ENCODE results near the gene LEFTY2.
A peak's percentile ranks its signal among the peaks of the same experiment; 100 is the strongest.
"Not testable (repeated sequence)": the region's sequence is repeated elsewhere in the genome, so short reads cannot be mapped to it uniquely, and the experiment has no call there.

Gene LEFTY2

GRCh38 chr1:225899044-225899925 lies 41.7 kb downstream of the LEFTY2 start:
- DNase-seq (ENCODE audit: low spot score) = no peak

DNA sequence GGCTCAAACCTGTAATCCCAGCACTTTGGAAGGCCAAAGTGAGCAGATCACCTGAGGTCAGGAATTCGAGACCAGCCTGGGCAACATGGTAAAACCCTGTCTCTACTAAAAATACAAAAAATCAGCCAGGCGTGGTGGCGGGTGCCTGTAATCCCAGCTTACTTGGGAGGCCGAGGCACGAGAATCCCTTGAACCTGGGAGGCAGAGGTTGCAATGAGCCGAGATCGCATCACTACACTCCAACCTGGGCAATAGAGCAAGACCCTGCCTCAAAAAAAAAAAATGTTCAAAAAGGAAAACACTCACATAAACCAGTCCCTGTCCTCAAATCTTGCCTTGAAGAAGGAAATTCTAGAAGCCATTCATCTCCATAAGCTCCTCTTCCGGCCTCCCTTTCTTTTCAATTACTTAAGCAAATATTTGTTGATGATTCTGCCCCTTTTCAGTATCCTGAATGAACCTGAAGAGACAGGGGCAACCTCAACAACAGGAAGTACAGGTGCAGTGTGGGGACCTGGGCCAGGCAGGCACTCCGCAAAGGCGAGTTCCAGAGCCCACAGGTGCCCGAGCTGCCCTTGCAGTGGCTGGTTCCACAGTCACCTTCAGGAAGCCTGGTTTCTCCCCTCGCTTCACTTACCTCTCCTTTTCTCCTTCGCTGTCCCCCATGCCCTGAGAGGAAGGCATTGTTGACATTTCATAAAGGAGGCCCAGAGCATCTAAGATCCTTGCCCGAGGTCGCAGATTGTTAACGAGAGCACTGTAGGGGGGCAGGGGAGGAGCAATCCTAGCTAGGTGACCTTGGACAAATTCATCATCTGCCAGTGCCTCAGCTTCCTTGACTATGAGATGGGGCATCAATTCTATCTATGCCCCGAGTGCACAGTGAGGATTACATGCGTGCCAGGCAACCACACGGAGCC lies 43.2 kb downstream of the LEFTY2 start:
- DNase-seq (ENCODE audit: low spot score) = peak; percentile 27

DNA sequence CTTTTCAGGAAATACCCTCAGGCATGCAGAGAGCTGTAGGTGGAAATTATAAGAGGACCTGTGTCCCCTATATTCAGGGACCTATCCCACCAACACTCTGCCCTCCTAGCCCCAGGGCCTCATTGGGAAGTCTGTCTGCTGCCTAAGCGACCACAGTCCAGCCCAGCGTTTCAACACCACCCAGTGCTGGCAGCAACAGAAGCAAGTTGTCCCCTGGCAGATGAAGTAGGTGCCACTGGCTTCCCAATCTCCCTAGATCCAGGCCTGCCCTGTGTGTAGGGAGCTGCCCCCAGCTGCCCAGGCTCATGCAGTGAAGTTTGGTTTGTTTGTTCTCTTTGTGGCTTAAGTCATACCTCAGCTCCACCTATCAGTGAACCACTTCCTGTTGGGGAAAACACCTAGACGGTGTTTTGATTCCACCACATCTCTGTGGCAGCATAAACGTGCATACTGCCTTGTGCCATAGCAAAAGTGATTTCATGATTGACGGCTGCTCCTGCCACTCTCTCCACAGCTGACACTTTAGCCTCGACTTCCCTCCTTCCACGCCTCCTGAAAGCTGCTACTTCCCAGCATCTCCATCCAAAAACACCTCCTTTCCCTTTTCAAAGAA lies 44.0 kb downstream of the LEFTY2 start:
- DNase-seq (ENCODE audit: low spot score) = peak; percentile 87

GRCh38 chr1:225896494-225896893 lies 44.5 kb downstream of the LEFTY2 start:
- DNase-seq (ENCODE audit: low spot score) = no peak

DNA sequence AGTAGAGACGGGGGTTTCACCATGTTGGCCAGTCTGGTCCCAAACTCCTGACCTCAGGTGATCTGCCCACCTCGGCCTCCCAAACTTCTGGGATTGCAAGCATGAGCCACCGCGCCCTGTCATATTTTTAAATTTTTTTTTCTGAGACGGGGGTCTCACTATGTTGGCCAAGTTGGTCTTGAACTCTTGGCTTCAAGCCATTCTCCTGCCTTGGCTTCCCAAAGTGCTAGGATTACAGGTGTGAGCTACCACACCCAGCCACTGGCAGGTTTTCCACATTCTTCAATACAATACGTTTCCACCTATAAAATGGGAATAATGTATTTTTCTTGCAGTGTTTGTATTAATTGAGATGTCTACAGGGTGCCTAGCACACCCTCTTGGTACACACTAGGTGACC lies 48.7 kb downstream of the LEFTY2 start:
- no peak for DNase-seq (ENCODE audit: low spot score)

GRCh38 chr1:225891229-225891972 lies 49.6 kb downstream of the LEFTY2 start:
- DNase-seq (ENCODE audit: low spot score) = no peak

- no peak for DNase-seq (ENCODE audit: low spot score)
Measured at GRCh38 chr1:225890346-225891228, 50.4 kb downstream of the LEFTY2 start.

DNA sequence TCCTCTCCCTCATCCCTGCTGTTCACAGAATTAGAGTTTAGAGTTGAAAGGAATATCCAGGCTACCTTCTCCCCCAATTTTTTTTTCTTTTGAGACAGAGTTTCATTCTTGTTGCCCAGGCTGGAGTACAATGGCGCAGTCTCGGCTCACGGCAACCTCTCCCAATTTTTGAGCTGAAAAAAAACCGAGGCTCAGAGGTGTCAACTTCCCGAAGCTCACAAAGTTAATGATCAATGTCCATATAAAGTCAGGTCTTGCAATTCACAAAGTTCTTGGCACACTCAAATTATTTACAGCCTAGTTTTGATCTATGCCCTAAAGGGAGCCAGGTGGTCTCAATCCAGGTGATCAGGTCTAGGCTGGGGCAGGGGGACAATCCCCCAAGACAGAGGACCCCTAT lies 51.3 kb downstream of the LEFTY2 start:
- no peak for DNase-seq (ENCODE audit: low spot score)

DNA sequence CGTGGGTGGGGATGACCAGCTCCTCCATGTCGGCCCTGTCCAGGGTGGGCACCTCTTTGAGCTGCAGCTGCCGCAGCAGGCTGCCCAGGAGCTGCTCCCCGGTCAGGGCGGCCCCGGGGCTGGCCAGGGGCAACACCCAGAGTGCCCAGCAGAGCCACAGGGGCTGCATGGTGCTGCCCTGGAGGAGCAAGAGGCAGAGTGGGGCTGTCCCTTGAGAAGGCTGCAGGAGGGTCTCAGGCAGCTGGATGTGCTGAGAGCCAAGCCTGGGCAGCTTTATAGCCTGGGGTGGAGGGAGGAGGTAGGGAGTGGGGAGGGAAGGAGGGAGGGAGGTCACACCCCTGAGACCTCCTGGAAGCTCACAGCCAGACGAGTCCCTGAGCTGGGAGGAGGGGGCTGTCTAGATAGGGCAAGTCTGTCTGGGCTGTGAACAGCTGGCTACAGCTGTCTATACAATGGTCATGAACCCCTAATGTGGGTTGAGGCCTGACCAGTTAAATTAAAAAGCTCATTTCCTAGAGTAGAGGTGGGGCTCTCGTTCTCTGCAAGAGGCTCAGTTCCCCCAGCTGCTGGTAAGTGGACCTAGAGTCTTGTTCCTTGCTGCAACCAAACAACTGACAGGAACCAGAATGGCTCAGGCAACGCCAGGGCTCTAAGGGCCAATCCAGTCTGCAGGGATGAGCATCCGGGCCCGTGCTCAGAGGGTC lies 52.0 kb downstream of the LEFTY2 start, which contains the start of gene LEFTY1:
Gene LEFTY1, minus strand, starts transcription at position 249 of the 704 bp plus-strand sequence. Its CDS starts 80 bp downstream, at position 169.
- no peak for DNase-seq (ENCODE audit: low spot score)

DNA sequence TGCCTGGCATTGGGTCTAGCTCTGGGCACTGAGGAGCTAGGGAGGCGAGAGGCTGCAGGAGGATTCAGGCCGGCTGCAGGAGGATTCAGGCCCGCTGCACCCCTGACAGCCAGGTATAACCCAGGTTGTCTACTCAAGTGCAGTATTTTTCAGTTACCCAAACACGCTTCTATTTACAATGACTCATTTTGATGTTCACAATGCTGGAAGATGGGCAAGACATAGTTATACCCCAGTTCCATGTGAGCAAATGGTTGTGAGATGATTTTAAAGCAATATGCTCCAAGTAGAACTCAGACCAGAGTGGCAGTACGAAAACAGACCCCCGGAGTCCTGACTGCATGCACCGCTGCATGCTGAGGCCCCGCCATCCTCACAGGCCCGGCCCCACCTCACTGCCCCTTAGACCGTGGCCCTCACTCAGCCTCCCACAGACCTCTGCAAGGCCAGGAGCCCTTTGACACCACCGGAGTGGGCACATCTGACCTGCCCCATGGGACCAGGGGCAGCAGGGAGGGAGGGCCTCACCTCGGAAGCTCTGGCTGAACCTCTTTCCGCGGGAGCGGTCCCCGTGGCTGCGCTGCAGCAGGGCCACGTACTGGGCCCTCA lies 52.6 kb downstream of the LEFTY2 start:
- DNase-seq (ENCODE audit: low spot score) = no peak

GRCh38 chr1:225887554-225888288 lies 53.3 kb downstream of the LEFTY2 start:
- not testable (repeated sequence) for DNase-seq (ENCODE audit: low spot score)

DNA sequence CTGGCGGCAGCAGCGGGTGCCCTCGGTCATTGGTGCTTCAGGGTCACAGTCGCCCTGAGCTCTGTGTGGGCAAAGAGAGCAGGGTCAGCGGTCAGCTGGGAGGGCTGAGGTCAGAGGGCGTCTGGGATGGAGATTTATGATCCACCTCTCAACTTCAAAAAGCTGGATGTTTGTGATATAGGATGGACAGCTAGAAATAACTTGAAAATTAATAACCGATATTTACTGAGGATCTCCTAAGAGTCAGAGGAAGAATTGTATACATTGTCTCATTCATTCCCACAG lies 54.0 kb downstream of the LEFTY2 start:
- no peak for DNase-seq (ENCODE audit: low spot score)
